GM12874 (cell line): Measurements from ENCODE around the gene FGF6.

Experiments used
- CTCF ChIP-seq: IDR thresholded peaks from 2 replicates; pipeline ENCODE4 v1.5.1; 2011; ENCODE audit warnings: low read depth, mild to moderate bottlenecking, control low read depth, low read length, moderate library complexity; ENCODE audit not compliant: insufficient read depth

FGF6 gene

GRCh38 chr12:4454315-4454860 is 8.8 kb upstream of the FGF6 start:
- TF ChIP-seq CTCF = no peak

- no peak for TF ChIP-seq CTCF
Observed at GRCh38 chr12:4451694-4452093, 6.1 kb upstream of the FGF6 start.

- TF ChIP-seq CTCF = no peak
Observed at GRCh38 chr12:4450551-4451112, 5.0 kb upstream of the FGF6 start.

- TF ChIP-seq CTCF = no peak
Observed at GRCh38 chr12:4449851-4450221, 4.2 kb upstream of the FGF6 start.

- no peak for TF ChIP-seq CTCF
Observed at GRCh38 chr12:4448943-4449850, 3.6 kb upstream of the FGF6 start.

GRCh38 chr12:4448371-4448940 is 2.8 kb upstream of the FGF6 start:
- TF ChIP-seq CTCF = no peak

- no peak for TF ChIP-seq CTCF
Observed at GRCh38 chr12:4447151-4447550, 1.5 kb upstream of the FGF6 start.
